NOMO-1 (cell line): ENCODE measurements around the gene CD74.

Experiments
- DNase-seq, 2 experiments: peaks; one replicate each; lab custom pipeline; 2025; ENCODE audit not compliant: unreplicated experiment in 2 of 2; lab: John Stamatoyannopoulos, UW

CD74 gene

GRCh38 chr5:150374651-150375050, 38.1 kb downstream of the CD74 start:
- no peak for DNase-seq

- DNase-seq, result no peak
Observed at GRCh38 chr5:150372639-150373038, 40.1 kb downstream of the CD74 start.

GRCh38 chr5:150368526-150368925, 44.2 kb downstream of the CD74 start:
- DNase-seq, result no peak

- no peak for DNase-seq
Observed at GRCh38 chr5:150364004-150364403, 48.7 kb downstream of the CD74 start.

GRCh38 chr5:150363185-150363584, 49.5 kb downstream of the CD74 start:
- DNase-seq, result no peak

GRCh38 chr5:150361301-150361700, 51.4 kb downstream of the CD74 start:
- DNase-seq, result no peak

- no peak for DNase-seq
Observed at GRCh38 chr5:150358261-150359095, 54.2 kb downstream of the CD74 start.

- DNase-seq, result peak; percentile 97 to 98
Observed at GRCh38 chr5:150357326-150358260, 55.1 kb downstream of the CD74 start, which contains the start of gene TCOF1. Gene TCOF1, plus strand, starts transcription at chr5:150357697. Its CDS starts 50 bp downstream, at chr5:150357747.

- no peak for DNase-seq
Observed at GRCh38 chr5:150356575-150357294, 56.0 kb downstream of the CD74 start.

- no peak for DNase-seq
Observed at GRCh38 chr5:150355791-150356190, 56.9 kb downstream of the CD74 start.

- DNase-seq, result no peak
Observed at GRCh38 chr5:150353032-150353675, 59.6 kb downstream of the CD74 start.

- DNase-seq, result no peak
Observed at GRCh38 chr5:150352244-150353031, 60.3 kb downstream of the CD74 start.
